GM12878 (cell line): Measurements from ENCODE around the gene TAGLN. TPM values are rescaled to one million over a fixed set of nuclear protein-coding genes. Genes with fewer than 3 reads are reported as not detected.

ENCODE experiments used
- ASH2L ChIP-seq: fragments of 300-600, 200-600 bp; sonication (generic); IDR thresholded peaks from 2 replicates; pipeline ENCODE4 v1.6.1; 2017; ENCODE audit warnings: low read depth, mild to moderate bottlenecking, borderline replicate concordance
- ATF7 ChIP-seq: fragments of 450-650 bp; IDR thresholded peaks from 2 replicates; pipeline ENCODE4 v1.6.1; 2016; ENCODE audit warnings: low read depth, mild to moderate bottlenecking
- CREB1 ChIP-seq: IDR thresholded peaks from 2 replicates; pipeline ENCODE4 v1.6.1; 2012; ENCODE audit warnings: low read depth, mild to moderate bottlenecking, inconsistent platforms
- ETV6 ChIP-seq, 2 experiments: fragments of 450-650 bp in 1 of 2; IDR thresholded peaks in 1 of 2; conservative IDR thresholded peaks in 1 of 2; 2 replicates each; pipeline ENCODE4 v1.6.1; 2014; ENCODE audit warnings: antibody characterized with exemption in 1 of 2, borderline replicate concordance in 1 of 2, low read depth in 1 of 2, mild to moderate bottlenecking in 1 of 2, moderate library complexity in 1 of 2
- FOXK2 ChIP-seq: fragments of 450-650 bp; IDR thresholded peaks from 2 replicates; pipeline ENCODE4 v1.6.1; 2017; ENCODE audit warnings: mild to moderate bottlenecking, moderate library complexity
- HDGF ChIP-seq: fragments of 450-650 bp; IDR thresholded peaks from 2 replicates; pipeline ENCODE4 v1.6.1; 2016; ENCODE audit warnings: antibody characterized with exemption
- HSF1 ChIP-seq: fragments of 150-350 bp; IDR thresholded peaks from 2 replicates; pipeline ENCODE4 v1.6.1; 2014; ENCODE audit warnings: mild to moderate bottlenecking, low read depth, low read length
- IRF5 ChIP-seq: fragments of 450-650 bp; IDR thresholded peaks from 2 replicates; pipeline ENCODE4 v1.6.1; 2017; ENCODE audit warnings: borderline replicate concordance
- MXI1 ChIP-seq: fragments of 150-350 bp; IDR thresholded peaks from 2 replicates; pipeline ENCODE4 v1.6.1; 2011; ENCODE audit warnings: low read depth, mild to moderate bottlenecking, inconsistent platforms, low read length, improper control_type of control experiment
- NBN ChIP-seq: fragments of 450-650 bp; IDR thresholded peaks from 2 replicates; pipeline ENCODE4 v1.6.1; 2016
- NFIC ChIP-seq: IDR thresholded peaks from 2 replicates; pipeline ENCODE4 v1.6.1; 2012; ENCODE audit warnings: low read depth, mild to moderate bottlenecking, inconsistent platforms, low read length, moderate library complexity
- NFXL1 ChIP-seq: fragments of 450-650 bp; IDR thresholded peaks from 2 replicates; pipeline ENCODE4 v1.6.1; 2017; ENCODE audit warnings: antibody characterized with exemption, mild to moderate bottlenecking, borderline replicate concordance
- NR2C2 ChIP-seq: IDR thresholded peaks from 2 replicates; pipeline ENCODE4 v1.6.1; 2011; ENCODE audit warnings: borderline replicate concordance, low read depth; ENCODE audit not compliant: control insufficient read depth, insufficient read length
- PAX5 ChIP-seq: IDR thresholded peaks from 2 replicates; pipeline ENCODE4 v1.6.1; 2011; ENCODE audit warnings: low read depth, low read length, borderline replicate concordance
- RB1 ChIP-seq: fragments of 450-650 bp; formaldehyde crosslinking; IDR thresholded peaks from 2 replicates; pipeline ENCODE4 v1.6.1; 2017; ENCODE audit warnings: mild to moderate bottlenecking, borderline replicate concordance
- RCOR1 ChIP-seq: conservative IDR thresholded peaks from 2 replicates; pipeline ENCODE4 v1.6.1; 2012; ENCODE audit warnings: low read depth, low read length, improper control_type of control experiment
- RELA ChIP-seq: fragments of 450-650 bp; IDR thresholded peaks from 2 replicates; pipeline ENCODE4 v1.8.0; 2014; ENCODE audit warnings: borderline replicate concordance; ENCODE audit not compliant: partially characterized antibody
- ZNF217 ChIP-seq: fragments of 450-650 bp; IDR thresholded peaks from 2 replicates; pipeline ENCODE4 v1.6.1; 2017; ENCODE audit warnings: antibody characterized with exemption, mild to moderate bottlenecking
- ZNF24 ChIP-seq: fragments of 450-650 bp; IDR thresholded peaks from 2 replicates; pipeline ENCODE4 v1.6.1; 2017; ENCODE audit warnings: antibody characterized with exemption, mild to moderate bottlenecking
- polyA plus RNA-seq, 11 experiments: library from polyadenylated mRNA; depleted of rRNA in 4 of 11; unstranded in 6 of 11; stranded (reverse) in 5 of 11; fragments of >200 nt; fragmentation: Nextera tagmentation in 4 of 11; fragmentation: Illumina TruSeq in 1 of 11; extraction: Ambion mirVana in 4 of 11; extraction: Trizol in 1 of 11; gene quantifications; 1 replicate in 1 of 11; 2 replicates in 10 of 11; pipeline versions ENCODE4 v1.2.1 to v1.2.3, GENCODE V29; 2011 to 2016; ENCODE audit warnings: inconsistent platforms in 2 of 11, missing spikeins in 2 of 11, low read depth in 1 of 11
- total RNA-seq, 4 experiments: library from RNA; depleted of rRNA in 3 of 4; stranded (reverse); fragments of >200 nt in 3 of 4; fragmentation: Illumina TruSeq in 1 of 4; extraction: Trizol in 1 of 4; gene quantifications; 2 replicates each; pipeline versions ENCODE4 v1.2.1 to v1.2.3, GENCODE V29; 2013 to 2021
- TF ChIP-seq, protein P1 (sequence below): IDR thresholded peaks from 2 replicates; pipeline ENCODE4 v1.6.1; 2012; ENCODE audit warnings: mild to moderate bottlenecking, low read depth, low read length
- TF ChIP-seq, protein P2 (sequence below): fragments of 450-650 bp; IDR thresholded peaks from 2 replicates; pipeline ENCODE4 v1.6.1; 2014; ENCODE audit warnings: mild to moderate bottlenecking

The TAGLN gene
- total and polyA plus RNA-seq, 10 of the 15 experiments (the other 5 are each of a cell fraction or from before 2014, with no cell fraction given), result 0.26 to 4.6 (median 1.7) TPM

- no peak for TF ChIP-seq ZNF217
- TF ChIP-seq, protein P1, sequence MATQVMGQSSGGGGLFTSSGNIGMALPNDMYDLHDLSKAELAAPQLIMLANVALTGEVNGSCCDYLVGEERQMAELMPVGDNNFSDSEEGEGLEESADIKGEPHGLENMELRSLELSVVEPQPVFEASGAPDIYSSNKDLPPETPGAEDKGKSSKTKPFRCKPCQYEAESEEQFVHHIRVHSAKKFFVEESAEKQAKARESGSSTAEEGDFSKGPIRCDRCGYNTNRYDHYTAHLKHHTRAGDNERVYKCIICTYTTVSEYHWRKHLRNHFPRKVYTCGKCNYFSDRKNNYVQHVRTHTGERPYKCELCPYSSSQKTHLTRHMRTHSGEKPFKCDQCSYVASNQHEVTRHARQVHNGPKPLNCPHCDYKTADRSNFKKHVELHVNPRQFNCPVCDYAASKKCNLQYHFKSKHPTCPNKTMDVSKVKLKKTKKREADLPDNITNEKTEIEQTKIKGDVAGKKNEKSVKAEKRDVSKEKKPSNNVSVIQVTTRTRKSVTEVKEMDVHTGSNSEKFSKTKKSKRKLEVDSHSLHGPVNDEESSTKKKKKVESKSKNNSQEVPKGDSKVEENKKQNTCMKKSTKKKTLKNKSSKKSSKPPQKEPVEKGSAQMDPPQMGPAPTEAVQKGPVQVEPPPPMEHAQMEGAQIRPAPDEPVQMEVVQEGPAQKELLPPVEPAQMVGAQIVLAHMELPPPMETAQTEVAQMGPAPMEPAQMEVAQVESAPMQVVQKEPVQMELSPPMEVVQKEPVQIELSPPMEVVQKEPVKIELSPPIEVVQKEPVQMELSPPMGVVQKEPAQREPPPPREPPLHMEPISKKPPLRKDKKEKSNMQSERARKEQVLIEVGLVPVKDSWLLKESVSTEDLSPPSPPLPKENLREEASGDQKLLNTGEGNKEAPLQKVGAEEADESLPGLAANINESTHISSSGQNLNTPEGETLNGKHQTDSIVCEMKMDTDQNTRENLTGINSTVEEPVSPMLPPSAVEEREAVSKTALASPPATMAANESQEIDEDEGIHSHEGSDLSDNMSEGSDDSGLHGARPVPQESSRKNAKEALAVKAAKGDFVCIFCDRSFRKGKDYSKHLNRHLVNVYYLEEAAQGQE, result peak; percentile 31; the same call in 1 of the 2 replicates
- TF ChIP-seq NFXL1, result no peak
- peak; percentile 63 for TF ChIP-seq MXI1
- 0 out of 2 replicates have a peak, but pooled peaks have one; percentile 38 for TF ChIP-seq ASH2L
- TF ChIP-seq HSF1, result no peak
- peak; percentile 58 for TF ChIP-seq RELA
- TF ChIP-seq NFIC, result no peak
- TF ChIP-seq IRF5, result no peak
- TF ChIP-seq ATF7, result 0 out of 2 replicates have a peak, but pooled peaks have one; percentile 29
- TF ChIP-seq CREB1, result no peak; the same call in 1 of the 2 replicates
- no peak for TF ChIP-seq ETV6 (conservative IDR thresholded peaks at IDR 0.05 in 1 of 2, IDR thresholded peaks at IDR 0.05 in 1 of 2; ENCODE audit: borderline replicate concordance in 1 of 2, low read depth in 1 of 2)
- TF ChIP-seq RB1, result peak; percentile 92; the same call in 1 of the 2 replicates
- 0 out of 2 replicates have a peak, but pooled peaks have one; percentile 26 for TF ChIP-seq HDGF
- TF ChIP-seq NR2C2, result no peak
- no peak for TF ChIP-seq RCOR1
- peak; percentile 79; the same call in 1 of the 2 replicates for TF ChIP-seq NBN
- TF ChIP-seq, protein P2, sequence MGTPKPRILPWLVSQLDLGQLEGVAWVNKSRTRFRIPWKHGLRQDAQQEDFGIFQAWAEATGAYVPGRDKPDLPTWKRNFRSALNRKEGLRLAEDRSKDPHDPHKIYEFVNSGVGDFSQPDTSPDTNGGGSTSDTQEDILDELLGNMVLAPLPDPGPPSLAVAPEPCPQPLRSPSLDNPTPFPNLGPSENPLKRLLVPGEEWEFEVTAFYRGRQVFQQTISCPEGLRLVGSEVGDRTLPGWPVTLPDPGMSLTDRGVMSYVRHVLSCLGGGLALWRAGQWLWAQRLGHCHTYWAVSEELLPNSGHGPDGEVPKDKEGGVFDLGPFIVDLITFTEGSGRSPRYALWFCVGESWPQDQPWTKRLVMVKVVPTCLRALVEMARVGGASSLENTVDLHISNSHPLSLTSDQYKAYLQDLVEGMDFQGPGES, result no peak
- TF ChIP-seq FOXK2, result 0 out of 2 replicates have a peak, but pooled peaks have one; percentile 57
- peak; percentile 16; the same call in 1 of the 2 replicates for TF ChIP-seq ZNF24
- TF ChIP-seq PAX5, result no peak
These were observed 33.1 kb downstream of the TAGLN start, which contains the start of gene RNF214 (continued) for GRCh38 chr11:117232092-117232878.
